C1 segment of cervical spinal cord (tissue), 14 donors: ENCODE results near the gene APCDD1.
"Not testable (repeated sequence)": the region's sequence is repeated elsewhere in the genome, so short reads cannot be mapped to it uniquely, and the experiment has no call there.

Experiments
- DNase-seq, 14 donors: peaks; one replicate each; lab custom pipeline; 2025; lab: John Stamatoyannopoulos, UW

APCDD1 gene

GRCh38 chr18:10525697-10526560 lies 71.5 kb downstream of the APCDD1 start, which contains the start of gene NAPG:
NAPG (plus strand) TSS chr18:10526027; CDS start chr18:10526103, 76 bp downstream.
- peak; percentile 33 to 94 (median 84) for DNase-seq

- DNase-seq = no peak
Measured at GRCh38 chr18:10526561-10526949, 72.1 kb downstream of the APCDD1 start.

- no peak for DNase-seq
Measured at GRCh38 chr18:10528439-10528838, 74.0 kb downstream of the APCDD1 start.

GRCh38 chr18:10530002-10530401 lies 75.6 kb downstream of the APCDD1 start:
- no peak for DNase-seq

GRCh38 chr18:10530852-10531251 lies 76.4 kb downstream of the APCDD1 start:
- no peak for DNase-seq

GRCh38 chr18:10533111-10533510 lies 78.7 kb downstream of the APCDD1 start:
- no peak for DNase-seq

GRCh38 chr18:10536280-10536679 lies 81.8 kb downstream of the APCDD1 start:
- DNase-seq = no peak

- DNase-seq = no peak
Measured at GRCh38 chr18:10537765-10538164, 83.3 kb downstream of the APCDD1 start.

- DNase-seq = not testable (repeated sequence)
Measured at GRCh38 chr18:10539124-10539523, 84.7 kb downstream of the APCDD1 start.
